NB4 (cell line): ENCODE measurements around the gene CELA2A.

Source experiments
- MYC ChIP-seq: IDR thresholded peaks from 2 replicates; pipeline ENCODE4 v1.6.1; 2011; ENCODE audit warnings: low read depth, low read length
- TF ChIP-seq, protein P1 (sequence below): IDR thresholded peaks from one replicate; pipeline ENCODE4 v1.5.1; 2012; ENCODE audit warnings: low read depth, low read length

DNA sequence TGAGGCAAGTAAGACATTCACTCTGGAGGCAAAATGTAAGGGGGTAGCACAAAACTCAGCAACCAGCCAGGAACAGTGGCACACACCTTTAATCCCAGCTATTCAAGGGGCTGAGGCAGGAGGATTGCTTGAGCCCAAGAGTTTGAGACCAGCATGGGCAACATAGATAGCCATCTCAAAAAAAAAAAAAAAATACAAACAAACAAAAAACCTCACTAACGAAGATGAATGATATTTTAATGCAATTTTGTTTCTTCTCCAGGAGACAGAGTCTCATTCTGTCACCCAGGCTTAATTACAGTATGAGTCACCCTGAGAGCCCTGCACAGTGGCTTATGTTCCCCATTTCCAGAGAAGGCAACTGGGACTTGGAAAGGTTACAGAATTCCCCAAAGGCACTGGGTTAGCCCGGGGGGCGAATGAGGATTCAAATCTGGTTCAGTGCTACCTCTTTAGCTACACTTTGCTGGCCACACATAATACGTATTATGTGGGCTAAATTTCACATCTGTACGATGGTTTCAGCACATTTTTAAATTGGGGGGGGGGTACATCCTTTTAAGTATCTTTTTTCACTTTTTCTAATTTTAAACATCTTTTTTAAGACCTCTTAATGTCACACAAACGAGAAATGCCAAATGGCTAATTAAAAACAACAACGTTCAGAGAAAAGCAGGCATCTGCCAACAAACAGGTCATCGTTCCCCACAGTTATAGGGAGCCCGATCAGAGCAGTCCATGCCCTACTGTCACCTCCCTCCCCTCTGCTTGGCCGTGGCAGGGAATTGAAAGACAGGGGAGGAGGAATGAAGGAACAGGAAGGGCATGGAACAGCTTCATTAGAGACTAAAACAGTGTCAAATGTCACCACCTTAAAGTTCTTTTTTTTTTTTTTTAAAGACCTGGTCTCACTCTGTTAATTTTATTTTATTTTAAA lies 3.5 kb downstream of the CELA2A start:
- TF ChIP-seq, protein P1, sequence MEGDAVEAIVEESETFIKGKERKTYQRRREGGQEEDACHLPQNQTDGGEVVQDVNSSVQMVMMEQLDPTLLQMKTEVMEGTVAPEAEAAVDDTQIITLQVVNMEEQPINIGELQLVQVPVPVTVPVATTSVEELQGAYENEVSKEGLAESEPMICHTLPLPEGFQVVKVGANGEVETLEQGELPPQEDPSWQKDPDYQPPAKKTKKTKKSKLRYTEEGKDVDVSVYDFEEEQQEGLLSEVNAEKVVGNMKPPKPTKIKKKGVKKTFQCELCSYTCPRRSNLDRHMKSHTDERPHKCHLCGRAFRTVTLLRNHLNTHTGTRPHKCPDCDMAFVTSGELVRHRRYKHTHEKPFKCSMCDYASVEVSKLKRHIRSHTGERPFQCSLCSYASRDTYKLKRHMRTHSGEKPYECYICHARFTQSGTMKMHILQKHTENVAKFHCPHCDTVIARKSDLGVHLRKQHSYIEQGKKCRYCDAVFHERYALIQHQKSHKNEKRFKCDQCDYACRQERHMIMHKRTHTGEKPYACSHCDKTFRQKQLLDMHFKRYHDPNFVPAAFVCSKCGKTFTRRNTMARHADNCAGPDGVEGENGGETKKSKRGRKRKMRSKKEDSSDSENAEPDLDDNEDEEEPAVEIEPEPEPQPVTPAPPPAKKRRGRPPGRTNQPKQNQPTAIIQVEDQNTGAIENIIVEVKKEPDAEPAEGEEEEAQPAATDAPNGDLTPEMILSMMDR = no peak
- TF ChIP-seq MYC = no peak
